HFF-Myc (cell line): ENCODE data around the gene CILP2.
A peak's percentile ranks its signal among the peaks of the same experiment; 100 is the strongest.

Experiments used
- DNase-seq: peaks from one replicate; pipeline ENCODE4 v3.0.0-alpha.2; 2011; ENCODE audit warnings: low read depth; ENCODE audit errors: extremely low read depth
- H3K4me3 ChIP-seq: replicated peaks from 2 replicates; pipeline ENCODE4 v1.5.1; 2011; ENCODE audit warnings: low read depth, mild to moderate bottlenecking, control low read depth, low read length
- CTCF ChIP-seq: IDR thresholded peaks from 2 replicates; pipeline ENCODE4 v1.5.1; 2012; ENCODE audit warnings: mild to moderate bottlenecking, low read depth, low read length, control low read depth; ENCODE audit errors: missing control alignments

Gene CILP2, protein sequence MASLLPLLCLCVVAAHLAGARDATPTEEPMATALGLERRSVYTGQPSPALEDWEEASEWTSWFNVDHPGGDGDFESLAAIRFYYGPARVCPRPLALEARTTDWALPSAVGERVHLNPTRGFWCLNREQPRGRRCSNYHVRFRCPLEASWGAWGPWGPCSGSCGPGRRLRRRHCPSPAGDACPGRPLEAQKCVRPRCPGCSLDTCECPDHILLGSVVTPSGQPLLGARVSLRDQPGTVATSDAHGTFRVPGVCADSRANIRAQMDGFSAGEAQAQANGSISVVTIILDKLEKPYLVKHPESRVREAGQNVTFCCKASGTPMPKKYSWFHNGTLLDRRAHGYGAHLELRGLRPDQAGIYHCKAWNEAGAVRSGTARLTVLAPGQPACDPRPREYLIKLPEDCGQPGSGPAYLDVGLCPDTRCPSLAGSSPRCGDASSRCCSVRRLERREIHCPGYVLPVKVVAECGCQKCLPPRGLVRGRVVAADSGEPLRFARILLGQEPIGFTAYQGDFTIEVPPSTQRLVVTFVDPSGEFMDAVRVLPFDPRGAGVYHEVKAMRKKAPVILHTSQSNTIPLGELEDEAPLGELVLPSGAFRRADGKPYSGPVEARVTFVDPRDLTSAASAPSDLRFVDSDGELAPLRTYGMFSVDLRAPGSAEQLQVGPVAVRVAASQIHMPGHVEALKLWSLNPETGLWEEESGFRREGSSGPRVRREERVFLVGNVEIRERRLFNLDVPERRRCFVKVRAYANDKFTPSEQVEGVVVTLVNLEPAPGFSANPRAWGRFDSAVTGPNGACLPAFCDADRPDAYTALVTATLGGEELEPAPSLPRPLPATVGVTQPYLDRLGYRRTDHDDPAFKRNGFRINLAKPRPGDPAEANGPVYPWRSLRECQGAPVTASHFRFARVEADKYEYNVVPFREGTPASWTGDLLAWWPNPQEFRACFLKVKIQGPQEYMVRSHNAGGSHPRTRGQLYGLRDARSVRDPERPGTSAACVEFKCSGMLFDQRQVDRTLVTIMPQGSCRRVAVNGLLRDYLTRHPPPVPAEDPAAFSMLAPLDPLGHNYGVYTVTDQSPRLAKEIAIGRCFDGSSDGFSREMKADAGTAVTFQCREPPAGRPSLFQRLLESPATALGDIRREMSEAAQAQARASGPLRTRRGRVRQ

DNA sequence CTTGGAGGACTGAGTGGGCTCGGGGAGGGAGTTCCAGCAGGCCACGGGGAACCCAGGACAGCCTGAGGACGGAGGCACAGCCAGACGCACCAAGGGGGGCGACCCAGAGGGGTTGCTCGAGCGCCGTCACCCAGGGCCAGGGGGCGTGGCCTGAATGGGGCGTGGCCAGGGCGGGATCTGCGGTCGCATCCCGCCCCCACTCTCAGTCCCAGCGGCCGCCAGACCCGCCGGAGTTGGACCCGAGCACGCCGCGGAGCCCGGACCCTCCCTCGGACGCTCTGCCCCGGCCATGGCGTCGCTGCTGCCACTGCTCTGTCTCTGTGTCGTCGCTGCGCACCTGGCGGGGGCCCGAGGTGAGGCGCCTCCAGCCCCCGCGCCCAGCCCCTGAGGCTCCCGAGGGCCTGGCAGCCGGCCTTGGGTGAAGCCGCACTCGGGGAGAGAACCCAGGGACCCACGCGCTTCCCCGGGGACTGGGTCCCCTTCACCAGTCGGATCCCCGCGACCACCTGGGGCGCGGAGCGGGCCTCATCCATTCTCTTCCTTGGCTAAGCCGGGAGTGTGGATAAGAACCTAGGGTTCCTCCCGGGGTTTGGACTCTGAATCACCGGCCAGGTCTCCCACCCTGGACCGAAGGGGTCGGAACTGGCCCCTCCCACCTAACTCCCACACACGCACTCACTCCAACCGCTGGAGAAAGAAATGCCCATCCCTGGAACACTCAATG lies at the start of gene CILP2:
Gene CILP2, plus strand, starts transcription at position 205 of the 724 bp plus-strand sequence. Its CDS starts 85 bp downstream, at position 290.
- H3K4me3 ChIP-seq: peak within 1 kb of the TSS; percentile 29
- TF ChIP-seq CTCF: no peak
- DNase-seq: no peak

GRCh38 chr19:19488875-19489690 lies 49.0 kb upstream of the CILP2 start:
- DNase-seq: peak; percentile 92
- TF ChIP-seq CTCF: no peak
- H3K4me3 ChIP-seq: no peak overlapping the region

DNA sequence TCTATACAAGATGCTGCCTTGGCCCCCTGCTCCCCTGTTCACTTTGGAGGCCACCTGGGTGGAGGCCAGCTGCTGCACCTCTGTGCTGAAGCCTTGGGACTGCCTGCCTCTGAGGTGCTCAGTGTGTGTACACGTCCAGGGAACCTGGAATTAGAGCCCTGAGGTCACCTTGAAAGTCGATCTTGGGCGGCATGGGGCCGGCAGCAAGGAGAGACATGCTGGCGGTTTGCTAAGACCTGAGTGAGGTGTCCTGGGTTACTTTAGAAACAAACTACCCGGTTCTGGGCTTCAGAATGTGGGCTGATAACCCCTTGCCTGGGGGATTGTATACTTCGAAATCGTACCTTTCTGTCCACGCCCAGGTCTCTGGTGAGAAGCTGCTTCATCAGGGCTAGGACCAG lies 48.3 kb upstream of the CILP2 start:
- no peak for DNase-seq
- H3K4me3 ChIP-seq: no peak overlapping the region
- no peak for TF ChIP-seq CTCF

GRCh38 chr19:19490214-19490968 lies 47.7 kb upstream of the CILP2 start:
- peak; percentile 79 for TF ChIP-seq CTCF
- peak; percentile 67 for DNase-seq
- H3K4me3 ChIP-seq: no peak overlapping the region

DNA sequence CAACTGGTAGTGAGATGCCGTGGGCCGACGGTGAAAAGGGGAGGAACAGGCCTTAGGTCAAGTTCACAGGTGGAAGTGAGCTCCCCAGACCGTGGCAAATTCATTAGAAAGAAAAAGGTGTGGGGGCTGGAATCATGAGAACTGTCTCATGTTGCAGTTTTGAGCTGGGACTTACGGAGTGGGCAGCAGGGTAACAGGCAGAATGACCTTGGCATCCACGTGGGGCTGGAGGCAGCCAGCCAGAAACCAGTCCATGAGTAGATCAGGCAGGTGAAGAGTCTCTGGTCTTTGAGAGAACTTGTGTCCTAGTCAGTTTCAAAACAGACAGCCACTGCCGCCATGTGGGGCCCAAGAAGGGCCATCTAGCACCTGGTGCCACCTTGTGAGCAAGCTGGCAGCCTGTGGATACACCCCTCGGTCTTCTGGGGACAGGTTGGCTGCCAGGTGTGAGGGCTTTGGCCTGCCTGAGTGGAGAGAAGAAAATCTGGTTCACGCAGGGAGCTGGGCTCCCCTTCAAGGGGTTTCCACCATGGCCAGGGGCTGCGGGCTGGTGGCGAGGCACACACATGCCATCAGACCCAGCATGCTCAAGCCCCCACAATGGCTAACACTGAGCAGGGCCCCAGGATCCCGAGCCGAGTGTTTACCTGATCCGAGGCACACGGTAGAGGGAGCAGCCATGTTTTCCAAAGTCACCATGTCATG lies 46.6 kb upstream of the CILP2 start:
- no peak overlapping the region for H3K4me3 ChIP-seq
- TF ChIP-seq CTCF: no peak
- no peak for DNase-seq
